IPS DF 6.9 (cell line): Measurements from ENCODE around the gene ZCCHC7.
A peak's percentile ranks its signal among the peaks of the same experiment; 100 is the strongest.
"Not testable (repeated sequence)": the region's sequence is repeated elsewhere in the genome, so short reads cannot be mapped to it uniquely, and the experiment has no call there.

ENCODE experiments used
- DNase-seq: peaks from one replicate; pipeline ENCODE4 v3.0.0-alpha.2; 2013; ENCODE audit warnings: low read depth, low spot score
- H3K27ac ChIP-seq: one replicate; pipeline ENCODE4 v1.5.1; 2013; ENCODE audit warnings: low read length, control low read depth
- H3K27me3 ChIP-seq: 2 replicates; pipeline ENCODE4 v1.6.1; 2013; ENCODE audit warnings: mild to moderate bottlenecking, low read length; ENCODE audit not compliant: control insufficient read depth, insufficient read depth
- H3K36me3 ChIP-seq: 2 replicates; pipeline ENCODE4 v1.6.1; 2013; ENCODE audit warnings: low read length; ENCODE audit not compliant: control insufficient read depth, insufficient read depth
- H3K4me1 ChIP-seq: 2 replicates; pipeline ENCODE4 v1.6.1; 2013; ENCODE audit warnings: low read length; ENCODE audit not compliant: control insufficient read depth, insufficient read depth
- H3K4me3 ChIP-seq: 2 replicates; pipeline ENCODE4 v1.5.1; 2013; ENCODE audit warnings: mild to moderate bottlenecking, low read length
- H3K9me3 ChIP-seq: 2 replicates; pipeline ENCODE4 v1.6.1; 2013; ENCODE audit warnings: low read length, inconsistent platforms; ENCODE audit not compliant: control insufficient read depth, insufficient read depth
- WGBS: extraction: QIAGEN DNeasy Blood & Tissue Kit; methylation state at CpG from one replicate; pipeline ENCODE4 v1.1.7; 2013; ENCODE audit warnings: mixed read lengths, missing lambda C conversion rate; ENCODE audit not compliant: insufficient read length, insufficient coverage; 5-methylcytosine and 5-hydroxymethylcytosine counted together

ZCCHC7 gene

DNA sequence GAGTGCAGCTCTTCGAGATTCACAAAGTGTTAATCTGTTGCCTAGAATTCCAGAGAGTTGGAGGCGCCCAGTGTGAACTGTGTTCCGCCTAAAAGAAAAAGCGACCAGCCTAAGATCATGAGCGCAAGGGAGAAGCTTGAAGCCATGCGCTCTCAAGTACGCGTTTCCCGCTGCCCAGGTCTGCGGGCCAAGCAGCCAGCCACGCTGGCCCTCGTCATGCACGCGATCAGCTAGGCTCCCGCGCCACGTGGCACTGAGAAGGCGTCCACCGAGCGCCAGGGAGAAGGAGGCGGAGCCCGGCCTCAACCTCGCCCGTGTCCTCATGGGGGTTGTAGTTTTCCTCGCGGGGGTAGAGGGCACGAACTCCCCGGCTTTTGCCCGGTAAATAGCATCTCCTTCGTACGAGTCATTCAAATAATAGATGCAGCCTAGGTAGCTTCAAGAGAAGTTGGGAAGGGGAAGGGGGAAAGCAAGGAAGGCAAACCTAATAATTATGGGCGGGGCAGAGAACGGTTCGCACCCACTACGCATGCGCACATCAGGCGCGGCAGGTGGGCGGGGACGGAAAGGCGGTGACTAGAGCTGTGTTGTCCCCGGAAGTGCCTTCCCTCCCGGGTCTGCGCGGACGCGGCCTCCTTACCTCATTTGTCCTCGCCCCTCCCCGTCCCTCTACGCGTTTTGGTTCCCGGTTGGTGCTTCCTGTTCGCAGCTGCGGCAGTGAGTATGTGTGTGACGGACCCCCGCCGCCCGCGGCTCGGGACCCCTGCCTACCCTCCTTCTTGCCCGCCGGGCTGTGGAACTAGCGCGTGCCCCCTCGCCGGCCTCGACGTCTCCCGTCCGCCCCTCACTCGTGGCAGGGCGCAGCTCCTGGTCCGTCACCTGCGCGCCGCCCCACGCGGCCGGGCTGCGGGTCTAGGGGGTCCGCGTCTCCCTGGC is at the start of gene ZCCHC7:
Gene ZCCHC7, plus strand, starts transcription at position 668 of the 936 bp plus-strand sequence.
- no peaks in the 10 kb centered on the region for H3K36me3 ChIP-seq
- H3K27me3 ChIP-seq: no peaks in the 10 kb centered on the region; the same call in 1 of the 2 replicates
- DNase-seq: peak; percentile 88
- no peaks in the 10 kb centered on the region for H3K9me3 ChIP-seq
- H3K27ac ChIP-seq: no peak within 1 kb of the TSS
- peak within 1 kb of the TSS; percentile 83 for H3K4me3 ChIP-seq
- no CpG with 5 or more reads among the region's 82 CpGs for WGBS
- no peaks in the 10 kb centered on the region for H3K4me1 ChIP-seq

DNA sequence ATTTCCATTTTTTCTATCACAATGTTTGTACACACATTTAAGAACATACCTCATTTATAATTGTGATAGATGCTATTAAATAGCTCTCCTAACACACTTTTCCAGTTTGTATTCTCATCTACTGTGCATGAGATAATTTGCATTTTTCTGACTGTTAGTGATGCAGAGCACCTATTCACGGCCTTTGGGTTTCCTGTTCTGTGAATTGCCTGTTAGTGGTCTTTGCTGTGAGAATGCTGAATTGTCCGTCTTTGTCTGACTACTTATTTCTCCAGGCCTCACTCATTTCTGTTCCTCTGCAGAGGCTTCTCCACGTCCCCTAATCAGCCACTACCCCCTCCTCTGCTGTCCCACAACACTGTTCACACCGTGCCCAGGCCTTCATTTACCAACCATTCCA is 45.6 kb upstream of the ZCCHC7 start:
- not testable (repeated sequence) for H3K4me3 ChIP-seq, H3K9me3 ChIP-seq, H3K36me3 ChIP-seq, DNase-seq, H3K27ac ChIP-seq, H3K27me3 ChIP-seq, H3K4me1 ChIP-seq
- no CpG with 5 or more reads among the region's 4 CpGs for WGBS

DNA sequence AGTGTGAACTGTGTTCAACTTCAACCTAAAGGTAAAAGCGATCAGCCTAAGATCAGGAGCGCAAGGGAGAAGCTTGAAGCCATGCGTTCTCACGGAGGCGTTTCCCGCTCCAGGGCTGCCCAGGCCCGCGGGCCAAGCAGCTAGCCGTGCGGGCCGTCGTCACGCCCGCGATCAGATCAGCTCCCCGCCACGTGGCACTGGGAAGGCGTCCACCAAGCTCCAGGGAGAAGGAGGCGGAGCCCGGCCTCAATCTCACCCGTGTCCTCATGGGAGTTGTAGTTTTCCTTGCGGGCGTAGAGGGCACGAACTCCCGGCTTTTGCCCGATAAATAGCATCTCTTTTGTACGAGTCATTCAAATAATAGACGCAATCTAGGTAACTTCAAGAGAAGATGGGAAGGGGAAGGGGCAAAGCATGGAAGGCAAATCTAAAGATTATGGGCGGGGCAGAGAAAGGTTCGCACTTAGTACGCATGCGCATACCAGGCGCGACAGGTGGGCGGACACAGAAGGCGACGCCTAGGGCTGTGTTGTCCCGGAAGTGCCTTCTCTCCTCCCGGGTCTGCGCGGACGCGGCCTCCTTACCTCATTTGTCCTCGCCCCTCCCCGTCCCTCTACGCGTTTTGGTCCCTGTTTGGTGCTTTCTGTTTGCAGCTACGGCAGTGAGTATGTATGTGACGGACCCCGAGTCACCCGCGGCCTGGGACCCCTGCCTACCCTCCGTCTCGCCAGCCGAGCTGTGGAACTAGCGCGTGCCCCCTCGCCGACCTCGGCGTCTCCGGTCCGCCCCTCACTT is 40.8 kb upstream of the ZCCHC7 start:
- WGBS: no CpG with 5 or more reads among the region's 63 CpGs
- Histone ChIP-seq H3K36me3 (no peaks in the 10 kb centered on the region), H3K4me3 (peak overlapping the region; percentile 99), H3K27me3 (peaks cover 3% of the 10 kb centered on the region; the same call in 1 of the 2 replicates), H3K9me3 (no peaks in the 10 kb centered on the region), H3K4me1 (no peaks in the 10 kb centered on the region), H3K27ac (no peak overlapping the region)
- peak; percentile 77 for DNase-seq

DNA sequence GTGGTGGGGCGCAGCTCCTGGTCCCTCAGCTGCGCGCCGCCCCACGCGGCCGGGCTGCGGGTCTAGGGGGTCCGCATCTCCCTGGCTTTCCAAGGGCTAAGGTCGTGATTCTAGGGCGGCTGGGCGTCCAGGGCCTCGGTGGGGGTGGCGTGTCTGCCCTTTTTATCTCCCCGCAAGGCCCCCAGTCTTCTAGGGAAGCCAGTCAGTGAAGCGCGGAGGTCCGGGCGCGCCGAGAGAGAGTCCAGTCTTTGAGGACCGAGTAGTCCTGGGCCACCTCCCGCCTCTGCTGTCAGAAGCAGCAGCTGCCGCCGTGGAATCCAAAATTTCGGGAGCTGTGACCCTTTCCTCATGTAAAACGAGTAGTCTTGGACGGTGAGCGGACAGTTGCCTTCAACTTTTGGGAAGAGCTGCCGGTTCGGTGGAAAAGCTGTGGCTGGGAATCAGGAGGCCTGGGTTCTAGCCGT is 40.2 kb upstream of the ZCCHC7 start:
- H3K4me1 ChIP-seq, H3K27me3 ChIP-seq, H3K9me3 ChIP-seq, H3K36me3 ChIP-seq, DNase-seq, H3K27ac ChIP-seq: not testable (repeated sequence)
- peak overlapping the region; percentile 99 for H3K4me3 ChIP-seq
- WGBS: no CpG with 5 or more reads among the region's 32 CpGs

DNA sequence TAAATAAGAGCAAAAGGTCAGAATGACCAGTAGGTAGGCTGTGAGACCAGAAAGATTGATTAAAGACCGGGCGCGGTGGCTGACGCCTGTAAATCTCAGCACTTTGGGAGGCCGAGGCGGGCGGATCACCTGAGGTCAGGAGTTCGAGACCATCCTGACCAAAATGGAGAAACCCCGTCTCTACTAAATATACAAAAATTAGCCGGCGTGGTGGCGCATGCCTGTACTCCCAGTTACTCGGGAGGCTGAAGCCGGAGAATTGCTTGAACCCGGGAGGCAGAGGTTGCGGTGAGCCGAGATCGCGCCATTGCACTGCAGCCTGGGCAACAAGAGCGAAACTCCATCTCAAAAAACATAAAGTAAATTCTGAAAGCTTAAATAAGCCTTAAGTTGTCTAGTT is 38.9 kb upstream of the ZCCHC7 start:
- not testable (repeated sequence) for H3K36me3 ChIP-seq, H3K9me3 ChIP-seq, DNase-seq, H3K27me3 ChIP-seq, H3K4me1 ChIP-seq, H3K4me3 ChIP-seq, H3K27ac ChIP-seq
- no CpG with 5 or more reads among the region's 20 CpGs for WGBS

DNA sequence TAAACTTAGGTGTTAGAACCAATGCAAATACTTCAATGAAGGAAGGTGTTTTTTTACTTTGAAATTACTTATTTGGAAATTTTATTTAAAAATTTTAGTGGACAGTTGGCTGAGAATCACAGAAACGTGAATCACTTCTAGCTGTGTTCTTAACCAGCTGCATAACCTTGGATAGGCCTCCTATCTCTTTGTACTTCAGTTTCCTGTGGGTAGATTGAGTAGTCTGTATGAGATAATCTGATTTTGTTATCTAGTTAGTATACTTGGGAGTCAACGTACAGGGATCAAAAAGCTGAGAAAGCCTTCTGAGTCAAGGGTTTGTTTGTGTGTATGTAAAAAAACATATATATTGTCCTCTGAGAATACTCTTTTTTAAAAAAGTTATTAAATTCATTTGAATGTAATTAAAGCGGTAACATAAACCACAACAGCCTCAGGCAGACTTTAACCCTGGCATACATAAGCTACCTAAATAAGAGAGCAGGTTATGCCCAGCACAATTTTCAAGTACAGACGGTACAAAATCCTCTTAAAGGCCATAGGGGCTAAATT is 38.1 kb upstream of the ZCCHC7 start:
- no peak for DNase-seq
- Histone ChIP-seq H3K9me3 (no peaks in the 10 kb centered on the region), H3K36me3 (no peaks in the 10 kb centered on the region), H3K27ac (no peak overlapping the region), H3K27me3 (peaks cover 3% of the 10 kb centered on the region; the same call in 1 of the 2 replicates), H3K4me1 (no peaks in the 10 kb centered on the region), H3K4me3 (no peak overlapping the region)
- WGBS: no CpG with 5 or more reads among the region's 4 CpGs

DNA sequence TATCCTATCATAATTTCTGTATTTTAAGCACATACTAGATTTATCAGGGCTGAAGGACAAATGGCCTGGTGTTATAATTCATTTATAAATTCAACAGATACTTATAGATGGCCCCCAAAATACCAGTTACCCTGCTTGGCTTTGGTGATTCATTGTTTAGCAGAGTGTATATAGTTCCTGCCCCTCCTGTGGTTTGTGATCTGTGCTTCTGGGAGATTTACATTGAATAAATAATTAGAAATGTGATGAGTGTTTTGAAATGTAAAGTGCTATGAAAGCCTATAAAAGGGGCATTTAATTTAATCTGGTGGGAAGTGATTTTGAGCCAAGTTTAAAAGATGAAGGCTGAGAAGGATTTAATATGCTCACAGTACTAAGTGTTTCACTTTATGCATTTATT is 36.7 kb upstream of the ZCCHC7 start:
- H3K4me3 ChIP-seq: no peak overlapping the region
- no peaks in the 10 kb centered on the region for H3K4me1 ChIP-seq
- no peak for DNase-seq
- H3K36me3 ChIP-seq: no peaks in the 10 kb centered on the region
- no peak overlapping the region for H3K27ac ChIP-seq
- H3K9me3 ChIP-seq: no peaks in the 10 kb centered on the region
- H3K27me3 ChIP-seq: peaks cover 2% of the 10 kb centered on the region; the same call in 1 of the 2 replicates

DNA sequence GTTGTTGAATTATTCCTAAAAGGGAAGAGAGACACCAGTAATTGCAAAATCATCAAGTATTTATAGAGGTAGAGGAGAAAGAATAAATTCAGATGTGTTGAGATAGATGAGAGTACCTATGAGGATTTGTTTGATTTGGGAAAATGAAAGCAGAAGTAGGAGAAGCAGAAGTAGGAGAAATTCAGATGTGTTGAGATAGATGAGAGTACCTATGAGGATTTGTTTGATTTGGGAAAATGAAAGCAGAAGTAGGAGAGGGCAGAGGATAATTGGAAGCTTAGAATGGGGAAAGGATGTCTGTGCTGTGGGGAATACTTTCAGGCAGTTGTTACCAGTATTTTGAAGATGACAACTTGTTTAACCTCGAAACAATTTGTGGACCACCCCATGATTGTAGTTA is 35.1 kb upstream of the ZCCHC7 start:
- H3K4me1 ChIP-seq: no peaks in the 10 kb centered on the region
- DNase-seq: no peak
- no CpG with 5 or more reads among the region's 1 CpG for WGBS
- no peak overlapping the region for H3K4me3 ChIP-seq
- no peak overlapping the region for H3K27ac ChIP-seq
- H3K36me3 ChIP-seq: no peaks in the 10 kb centered on the region
- no peaks in the 10 kb centered on the region for H3K9me3 ChIP-seq
- H3K27me3 ChIP-seq: no peaks in the 10 kb centered on the region

DNA sequence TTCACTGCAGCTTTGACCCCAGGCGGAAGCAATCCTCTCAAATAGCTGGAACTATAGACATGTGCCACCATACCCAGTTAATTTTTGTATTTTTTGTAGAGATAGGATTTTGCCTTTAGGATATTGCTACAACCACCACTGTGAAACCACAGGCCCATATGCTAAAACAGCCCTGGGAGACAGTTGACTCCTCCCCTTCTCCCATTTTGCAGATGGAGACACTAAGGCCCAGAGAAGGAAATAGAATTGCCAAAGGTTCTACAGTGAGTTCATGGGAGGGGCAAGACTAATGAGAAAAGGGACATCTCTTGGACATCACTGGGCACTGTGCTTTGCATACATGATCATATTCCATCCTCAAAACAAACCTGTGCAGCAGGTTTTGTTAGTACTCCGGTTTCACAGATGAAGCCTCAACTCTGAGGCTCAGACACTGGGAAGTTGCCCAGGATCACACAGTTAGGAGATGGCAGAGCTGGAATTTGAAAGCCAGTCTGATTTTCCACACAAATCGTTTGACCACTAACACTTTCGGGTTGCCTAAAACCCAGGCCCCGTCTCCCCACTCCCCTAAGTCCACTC is 27.6 kb upstream of the ZCCHC7 start:
- not testable (repeated sequence) for H3K36me3 ChIP-seq, H3K4me1 ChIP-seq, H3K27me3 ChIP-seq, H3K4me3 ChIP-seq, H3K27ac ChIP-seq, DNase-seq, H3K9me3 ChIP-seq
- no CpG with 5 or more reads among the region's 5 CpGs for WGBS

DNA sequence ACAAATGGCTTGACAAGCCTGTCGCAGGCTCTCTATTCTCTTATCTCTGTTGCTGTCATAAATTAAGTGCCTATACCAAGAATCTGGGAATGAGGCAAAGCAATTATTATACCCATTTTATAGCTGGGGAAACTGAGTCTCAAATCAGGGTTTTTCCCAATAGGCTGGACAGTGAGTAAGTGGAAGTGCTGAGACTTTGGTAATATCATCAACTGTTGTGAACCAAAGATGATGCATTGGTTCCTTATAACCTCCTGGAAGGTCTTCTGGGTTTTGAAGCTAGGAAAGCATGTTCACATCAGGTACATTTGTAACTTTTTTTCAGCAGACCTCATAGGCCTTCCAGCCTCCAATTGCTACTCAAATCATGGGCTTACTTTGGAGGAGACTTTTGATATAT is 25.6 kb upstream of the ZCCHC7 start:
- H3K36me3 ChIP-seq: no peaks in the 10 kb centered on the region
- H3K4me1 ChIP-seq: no peaks in the 10 kb centered on the region
- no peak for DNase-seq
- no peaks in the 10 kb centered on the region for H3K27me3 ChIP-seq
- no peak overlapping the region for H3K4me3 ChIP-seq
- no peak overlapping the region for H3K27ac ChIP-seq
- no peaks in the 10 kb centered on the region for H3K9me3 ChIP-seq
- WGBS: no CpG with 5 or more reads among the region's 1 CpG
